ENCODE measurements around the gene FGF11.

- no peak for TF ChIP-seq CTCF (IDR thresholded peaks at IDR 0.05; ENCODE audit: insufficient read depth, low read length)
- no peak for TF ChIP-seq GABPA (IDR thresholded peaks at IDR 0.05; ENCODE audit: low read depth)
- no peak for TF ChIP-seq SPI1 (IDR thresholded peaks at IDR 0.05; ENCODE audit: borderline replicate concordance, low read depth)
- TF ChIP-seq POLR2AphosphoS5 (IDR thresholded peaks at IDR 0.05; ENCODE audit: low read depth), result no peak
Observed at GRCh38 chr17:7464081-7464480, 24.8 kb downstream of the FGF11 start.

All from HL-60 (cell line).